GM12892 (cell line): ENCODE data around the gene SLBP.
A peak's percentile ranks its signal among the peaks of the same experiment; 100 is the strongest.

Experiments used
- POLR2A ChIP-seq: IDR thresholded peaks from 2 replicates; pipeline ENCODE4 v1.6.1; 2011; ENCODE audit warnings: low read depth, low read length, control low read depth
- POLR2AphosphoS5 ChIP-seq: IDR thresholded peaks from 2 replicates; pipeline ENCODE4 v1.6.1; 2011; ENCODE audit warnings: low read depth, low read length, control low read depth

- TF ChIP-seq POLR2AphosphoS5 (no peak), POLR2A (peak; percentile 32; the same call in 1 of the 2 replicates)
These were observed 5.3 kb upstream of the SLBP start for GRCh38 chr4:1717129-1718094.
